ENCODE measurements around the gene C11orf86.

DNA sequence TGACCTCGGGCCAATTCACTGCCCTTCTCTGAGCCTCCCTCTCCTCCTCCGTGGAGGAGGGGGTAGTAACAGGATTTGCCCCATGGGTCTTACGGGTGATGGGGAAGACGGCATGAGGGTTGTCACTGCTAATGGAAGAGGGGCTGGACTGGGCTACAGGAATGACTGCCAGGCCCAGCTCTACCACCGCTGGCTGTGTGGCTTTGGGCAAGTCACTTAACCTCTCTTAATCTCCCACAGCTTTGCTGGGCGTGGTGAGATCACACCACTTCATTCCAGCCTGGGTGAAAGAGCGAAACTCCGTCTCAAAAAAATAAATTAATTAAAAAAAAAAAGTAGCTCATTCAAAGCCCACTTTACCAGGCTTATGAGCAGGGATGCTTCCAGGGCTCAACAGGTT lies 50.6 kb downstream of the C11orf86 start:
- TF ChIP-seq, protein P1, sequence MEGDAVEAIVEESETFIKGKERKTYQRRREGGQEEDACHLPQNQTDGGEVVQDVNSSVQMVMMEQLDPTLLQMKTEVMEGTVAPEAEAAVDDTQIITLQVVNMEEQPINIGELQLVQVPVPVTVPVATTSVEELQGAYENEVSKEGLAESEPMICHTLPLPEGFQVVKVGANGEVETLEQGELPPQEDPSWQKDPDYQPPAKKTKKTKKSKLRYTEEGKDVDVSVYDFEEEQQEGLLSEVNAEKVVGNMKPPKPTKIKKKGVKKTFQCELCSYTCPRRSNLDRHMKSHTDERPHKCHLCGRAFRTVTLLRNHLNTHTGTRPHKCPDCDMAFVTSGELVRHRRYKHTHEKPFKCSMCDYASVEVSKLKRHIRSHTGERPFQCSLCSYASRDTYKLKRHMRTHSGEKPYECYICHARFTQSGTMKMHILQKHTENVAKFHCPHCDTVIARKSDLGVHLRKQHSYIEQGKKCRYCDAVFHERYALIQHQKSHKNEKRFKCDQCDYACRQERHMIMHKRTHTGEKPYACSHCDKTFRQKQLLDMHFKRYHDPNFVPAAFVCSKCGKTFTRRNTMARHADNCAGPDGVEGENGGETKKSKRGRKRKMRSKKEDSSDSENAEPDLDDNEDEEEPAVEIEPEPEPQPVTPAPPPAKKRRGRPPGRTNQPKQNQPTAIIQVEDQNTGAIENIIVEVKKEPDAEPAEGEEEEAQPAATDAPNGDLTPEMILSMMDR (conservative IDR thresholded peaks at IDR 0.05; ENCODE audit: low read depth in 2 of 2): no peak
- no peak for TF ChIP-seq POLR2AphosphoS5 (IDR thresholded peaks at IDR 0.05; ENCODE audit: low read depth)
- TF ChIP-seq, protein P2, sequence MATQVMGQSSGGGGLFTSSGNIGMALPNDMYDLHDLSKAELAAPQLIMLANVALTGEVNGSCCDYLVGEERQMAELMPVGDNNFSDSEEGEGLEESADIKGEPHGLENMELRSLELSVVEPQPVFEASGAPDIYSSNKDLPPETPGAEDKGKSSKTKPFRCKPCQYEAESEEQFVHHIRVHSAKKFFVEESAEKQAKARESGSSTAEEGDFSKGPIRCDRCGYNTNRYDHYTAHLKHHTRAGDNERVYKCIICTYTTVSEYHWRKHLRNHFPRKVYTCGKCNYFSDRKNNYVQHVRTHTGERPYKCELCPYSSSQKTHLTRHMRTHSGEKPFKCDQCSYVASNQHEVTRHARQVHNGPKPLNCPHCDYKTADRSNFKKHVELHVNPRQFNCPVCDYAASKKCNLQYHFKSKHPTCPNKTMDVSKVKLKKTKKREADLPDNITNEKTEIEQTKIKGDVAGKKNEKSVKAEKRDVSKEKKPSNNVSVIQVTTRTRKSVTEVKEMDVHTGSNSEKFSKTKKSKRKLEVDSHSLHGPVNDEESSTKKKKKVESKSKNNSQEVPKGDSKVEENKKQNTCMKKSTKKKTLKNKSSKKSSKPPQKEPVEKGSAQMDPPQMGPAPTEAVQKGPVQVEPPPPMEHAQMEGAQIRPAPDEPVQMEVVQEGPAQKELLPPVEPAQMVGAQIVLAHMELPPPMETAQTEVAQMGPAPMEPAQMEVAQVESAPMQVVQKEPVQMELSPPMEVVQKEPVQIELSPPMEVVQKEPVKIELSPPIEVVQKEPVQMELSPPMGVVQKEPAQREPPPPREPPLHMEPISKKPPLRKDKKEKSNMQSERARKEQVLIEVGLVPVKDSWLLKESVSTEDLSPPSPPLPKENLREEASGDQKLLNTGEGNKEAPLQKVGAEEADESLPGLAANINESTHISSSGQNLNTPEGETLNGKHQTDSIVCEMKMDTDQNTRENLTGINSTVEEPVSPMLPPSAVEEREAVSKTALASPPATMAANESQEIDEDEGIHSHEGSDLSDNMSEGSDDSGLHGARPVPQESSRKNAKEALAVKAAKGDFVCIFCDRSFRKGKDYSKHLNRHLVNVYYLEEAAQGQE (IDR thresholded peaks at IDR 0.05; ENCODE audit: unreplicated experiment): no peak
- TF ChIP-seq EZH2 (IDR thresholded peaks at IDR 0.05; ENCODE audit: low read depth, unreplicated experiment): no peak
- TF ChIP-seq CREB1 (CRISPR knock-in tag; IDR thresholded peaks at IDR 0.05; ENCODE audit: low read depth): no peak
- no peak for TF ChIP-seq JUNB (IDR thresholded peaks at IDR 0.05; ENCODE audit: unreplicated experiment)
- no peak for TF ChIP-seq ZNF331 (CRISPR knock-in tag; IDR thresholded peaks at IDR 0.05; ENCODE audit: low read depth)
